ENCODE measurements around the gene MCUR1. TPM values are rescaled to one million over a fixed set of nuclear protein-coding genes. Genes with fewer than 3 reads are reported as not detected.
"Not testable (repeated sequence)": the region's sequence is repeated elsewhere in the genome, so short reads cannot be mapped to it uniquely, and the experiment has no call there.

The MCUR1 gene
- polyA plus RNA-seq, 3 donors = 6.2 to 9.7 (median 7.2) TPM

DNA sequence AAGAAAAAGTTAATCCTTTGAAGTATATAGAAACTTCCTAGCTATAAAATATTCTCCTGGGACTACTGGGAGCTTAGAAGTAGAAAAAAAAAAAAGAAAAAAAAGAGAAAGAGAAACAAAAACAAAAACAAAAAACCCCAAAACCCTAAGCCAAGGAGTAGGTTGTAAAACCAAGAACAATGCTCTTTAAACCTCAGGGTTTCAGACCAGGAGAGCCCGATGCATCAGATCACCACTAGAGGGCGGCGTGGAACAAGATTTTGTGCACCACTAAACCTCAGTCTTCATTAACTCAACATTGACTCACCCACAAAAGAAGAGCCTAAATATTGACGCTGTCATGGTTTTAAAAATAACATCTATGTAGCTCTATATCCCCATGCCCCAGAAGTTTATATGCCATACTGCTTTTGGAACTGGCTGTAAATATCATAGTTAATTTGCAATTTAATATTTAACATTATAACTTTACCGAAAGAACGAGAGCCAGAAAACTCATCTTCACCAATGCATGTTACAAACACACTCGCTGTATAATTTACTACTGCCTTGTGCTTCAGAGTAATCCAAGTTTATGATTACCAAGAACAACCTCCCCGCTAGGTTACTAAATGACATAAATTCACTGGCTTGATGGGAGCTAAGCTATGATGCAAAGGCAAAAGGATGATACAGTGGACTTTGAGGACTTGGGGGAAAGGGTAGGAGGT is 19.2 kb downstream of the MCUR1 start:
- WGBS, 3 donors = 37 to 48% (median 46%) methylated on average over 8 of the region's 8 CpGs
- no peak overlapping the region for H3K27ac ChIP-seq (ENCODE audit: low read depth, low read length)

DNA sequence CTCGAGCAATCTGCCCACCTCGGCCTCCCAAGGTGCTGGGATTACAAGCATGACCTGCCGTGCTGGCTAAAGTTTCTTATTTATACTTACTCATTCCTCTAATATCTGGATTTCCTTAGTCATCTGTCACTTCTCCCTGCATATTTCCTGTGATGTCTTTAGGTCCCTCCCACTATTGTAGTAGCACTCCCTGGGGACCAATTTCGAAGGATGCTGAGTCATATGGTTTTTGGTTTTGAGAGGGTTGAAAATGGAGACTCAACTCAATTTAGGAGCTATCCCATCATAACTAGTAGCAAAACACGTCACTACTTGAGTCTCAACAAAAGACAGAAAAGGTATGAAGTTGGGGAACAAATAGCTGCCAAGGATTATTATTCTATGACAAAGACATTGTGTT is 20.2 kb downstream of the MCUR1 start:
- 57 to 85% (median 60%) methylated on average over 5 of the region's 5 CpGs for WGBS, 3 donors
- no peak overlapping the region for H3K27ac ChIP-seq (ENCODE audit: low read depth, low read length)

DNA sequence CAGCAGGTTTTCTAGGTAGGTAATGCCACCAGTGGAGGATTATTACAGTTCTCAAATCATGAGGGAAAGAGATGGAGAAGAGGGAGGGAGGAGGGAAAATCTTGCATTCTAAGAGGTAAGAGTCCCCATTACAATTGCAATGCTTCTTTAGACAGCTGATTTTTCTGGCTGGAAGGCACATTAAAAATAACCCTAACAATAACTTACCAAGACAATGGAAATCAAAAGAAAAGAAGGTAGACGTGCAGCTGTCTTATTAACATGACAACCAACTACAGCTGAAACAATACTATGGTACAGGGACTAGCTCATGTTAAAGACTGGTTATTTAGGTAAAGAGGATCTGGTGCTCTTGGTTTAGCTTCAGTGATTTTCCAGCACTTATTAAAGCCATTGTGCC is 24.6 kb downstream of the MCUR1 start:
- H3K27ac ChIP-seq (ENCODE audit: low read depth, low read length) = no peak overlapping the region
- 69 to 95% (median 85%) methylated on average over 1 of the region's 1 CpG for WGBS, 3 donors

DNA sequence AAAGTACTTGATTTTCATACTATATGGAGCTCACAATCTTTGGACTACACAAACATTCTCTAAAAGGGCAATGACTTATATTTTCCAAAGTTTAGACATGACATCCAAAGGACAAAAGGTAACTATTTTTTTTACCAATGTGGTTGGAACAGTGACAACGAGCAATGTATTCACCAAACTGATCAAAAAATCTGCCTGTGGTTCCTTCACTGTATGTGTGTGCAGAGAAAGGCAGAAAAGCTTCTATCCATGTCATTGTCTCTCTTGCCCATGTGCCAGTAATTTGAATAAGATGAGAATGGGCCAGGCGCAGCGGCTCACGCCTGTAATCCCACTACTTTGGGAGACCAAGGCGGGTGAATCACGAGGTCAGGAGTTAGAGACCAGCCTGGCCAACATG is 25.5 kb downstream of the MCUR1 start:
- no peak overlapping the region for H3K27ac ChIP-seq (ENCODE audit: low read depth, low read length)
- WGBS, 3 donors = 87 to 98% (median 95%) methylated on average over 6 of the region's 6 CpGs

DNA sequence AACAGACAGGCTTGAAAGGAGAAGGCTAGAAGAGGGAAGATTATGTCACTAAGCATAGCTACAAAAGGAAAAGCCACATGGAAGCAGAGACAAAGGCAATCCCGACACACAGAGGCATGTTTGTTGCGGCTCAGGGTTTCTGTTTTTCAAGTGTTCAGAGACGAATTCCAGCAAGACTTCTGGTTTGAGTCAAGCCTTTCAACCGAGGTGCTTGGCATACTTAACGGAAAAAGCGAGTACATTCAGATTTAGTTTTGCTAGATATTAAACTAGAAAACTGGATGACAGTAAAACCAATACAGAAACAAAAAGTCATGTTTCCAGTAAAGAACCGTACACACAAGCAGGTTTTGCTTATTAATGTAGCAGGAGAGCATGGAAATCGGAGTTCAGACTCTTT is 27.2 kb downstream of the MCUR1 start:
- no peak overlapping the region for H3K27ac ChIP-seq (ENCODE audit: low read depth, low read length)
- 51 to 62% (median 53%) methylated on average over 8 of the region's 8 CpGs for WGBS, 3 donors

DNA sequence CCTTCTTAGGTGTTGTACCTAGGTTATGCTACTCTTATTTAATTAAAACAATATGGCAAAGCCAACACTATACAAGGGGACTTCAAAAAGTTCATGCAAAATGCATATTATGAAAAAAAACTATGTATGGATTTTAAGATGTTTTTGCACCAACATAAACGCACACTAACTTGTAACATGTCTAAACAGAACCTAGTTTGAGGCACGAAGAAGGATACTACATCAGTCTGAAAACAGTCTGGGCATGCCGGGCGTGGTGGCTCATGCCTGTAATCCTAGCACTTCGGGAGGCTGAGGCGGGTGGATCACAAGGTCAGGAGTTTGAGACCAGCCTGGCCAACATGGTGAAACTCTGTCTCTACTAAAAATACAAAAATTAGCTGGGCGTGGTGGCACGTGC is 34.2 kb downstream of the MCUR1 start:
- H3K27ac ChIP-seq (ENCODE audit: low read depth, low read length) = not testable (repeated sequence)
- 93 to 97% (median 95%) methylated on average over 8 of the region's 8 CpGs for WGBS, 3 donors

DNA sequence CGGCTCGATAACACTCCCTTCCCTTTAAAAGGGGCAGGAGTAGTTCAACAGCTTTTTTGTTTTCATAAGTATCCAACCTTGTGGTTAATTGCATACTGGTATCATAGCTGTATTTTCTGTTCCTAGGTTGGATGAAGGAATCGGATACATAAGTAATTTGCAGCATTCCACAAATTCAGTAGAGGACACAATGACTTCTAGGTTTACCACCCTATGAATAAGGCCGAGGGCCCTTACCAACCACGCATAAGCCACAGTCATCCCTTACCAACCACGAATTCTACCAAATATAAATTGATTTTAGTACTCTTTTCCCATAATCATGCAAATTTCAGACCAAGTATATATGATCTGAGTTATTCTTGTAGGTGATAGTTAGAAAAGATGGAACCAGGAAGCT is 36.3 kb downstream of the MCUR1 start:
- WGBS, 3 donors = 90 to 96% (median 93%) methylated on average over 6 of the region's 6 CpGs
- no peak overlapping the region for H3K27ac ChIP-seq (ENCODE audit: low read depth, low read length)

DNA sequence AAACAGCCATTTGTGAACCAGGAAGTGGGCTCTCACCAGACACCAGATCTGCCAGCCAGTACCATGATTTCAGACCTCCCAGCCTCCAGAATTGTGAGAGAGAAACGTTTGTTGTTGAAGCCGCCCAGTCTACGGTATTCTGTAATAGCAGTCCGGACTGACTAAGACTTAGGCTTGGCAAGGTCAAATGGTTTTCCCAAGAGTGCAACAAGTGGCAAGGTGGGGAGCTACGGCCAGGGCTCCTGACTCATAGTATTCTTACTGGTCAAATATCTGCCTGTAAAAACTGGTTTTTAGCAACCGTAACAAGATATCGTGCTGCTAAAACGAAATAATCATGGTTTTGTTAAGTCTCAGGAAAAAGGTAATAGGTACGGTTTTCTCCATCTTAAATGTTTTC is 37.8 kb downstream of the MCUR1 start:
- 81 to 93% (median 87%) methylated on average over 9 of the region's 9 CpGs for WGBS, 3 donors
- H3K27ac ChIP-seq (ENCODE audit: low read depth, low read length) = no peak overlapping the region

DNA sequence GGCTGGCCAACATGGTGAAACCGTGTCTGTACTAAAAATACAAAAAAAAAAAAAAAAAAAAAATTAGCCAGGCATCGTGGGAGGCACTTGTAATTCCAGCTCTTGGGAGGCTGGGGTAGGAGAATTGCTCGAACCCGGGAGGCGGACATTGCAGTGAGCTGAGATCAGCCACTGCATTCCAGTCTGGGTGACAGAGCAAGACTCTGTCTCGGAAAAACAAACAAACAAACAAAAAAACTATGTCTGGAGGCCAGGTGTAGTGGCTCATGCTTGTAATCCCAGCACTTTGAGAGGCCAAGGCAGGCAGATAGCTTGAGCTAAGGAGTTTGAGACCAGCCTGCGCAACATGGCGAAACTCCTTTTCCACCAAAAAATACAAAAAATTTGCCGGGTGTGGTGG is 38.9 kb downstream of the MCUR1 start:
- H3K27ac ChIP-seq (ENCODE audit: low read depth, low read length) = not testable (repeated sequence)
- WGBS, 3 donors = 86 to 89% (median 89%) methylated on average over 9 of the region's 9 CpGs

DNA sequence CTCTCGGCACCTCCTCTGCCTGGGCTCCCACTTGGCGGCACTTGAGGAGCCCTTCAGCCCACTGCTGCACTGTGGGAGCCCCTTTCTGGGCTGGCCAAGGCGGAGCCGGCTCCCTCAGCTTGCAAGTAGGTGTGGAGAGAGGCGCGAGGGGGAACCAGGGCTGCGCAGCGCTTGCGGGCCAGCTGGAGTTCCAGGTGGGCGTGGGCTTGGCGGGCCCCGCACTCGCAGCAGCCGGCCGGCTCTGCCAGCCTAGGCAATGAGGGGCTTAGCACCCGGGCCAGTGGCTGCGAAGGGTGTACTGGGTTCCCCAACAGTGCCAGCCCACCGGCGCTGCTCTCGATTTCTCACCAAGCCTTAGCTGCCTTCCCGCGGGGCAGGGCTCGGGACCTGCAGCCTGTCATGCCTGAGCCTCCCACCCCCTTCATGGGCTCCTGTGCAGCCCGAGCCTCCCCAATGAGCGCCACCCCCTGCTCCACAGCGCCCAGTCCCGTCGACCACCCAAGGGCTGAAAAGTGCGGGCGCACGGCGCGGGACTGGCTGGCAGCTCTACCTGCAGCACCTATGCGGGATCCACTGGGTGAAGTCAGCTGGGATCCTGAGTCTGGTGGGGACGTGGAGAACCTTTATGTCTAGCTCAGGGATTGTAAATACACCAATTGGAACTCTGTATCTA is 41.9 kb downstream of the MCUR1 start:
- 96 to 97% (median 97%) methylated on average over 23 to 35 of the region's 35 CpGs for WGBS, 3 donors
- not testable (repeated sequence) for H3K27ac ChIP-seq (ENCODE audit: low read depth, low read length)

DNA sequence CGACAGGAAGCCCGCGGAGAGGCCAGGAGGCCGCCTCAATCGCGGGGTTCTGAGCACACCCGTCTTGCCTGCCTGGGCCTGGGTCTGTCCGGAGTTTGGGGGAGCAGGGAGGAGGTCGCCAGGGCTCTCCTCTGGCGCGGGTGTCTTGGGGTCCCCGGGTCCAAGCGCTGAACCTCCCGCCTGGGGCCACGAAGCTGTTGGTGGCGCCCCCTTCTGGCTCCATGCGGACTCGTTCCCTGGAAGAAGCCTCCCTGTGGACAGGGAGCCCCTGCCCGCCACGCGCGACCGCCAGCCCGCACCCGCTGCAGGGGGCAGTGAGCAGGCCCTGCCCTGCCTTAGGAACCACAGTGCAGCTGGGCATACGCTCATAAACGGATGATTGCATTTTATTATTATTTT is 44.7 kb downstream of the MCUR1 start:
- H3K27ac ChIP-seq (ENCODE audit: low read depth, low read length) = no peak overlapping the region
- 86 to 91% (median 87%) methylated on average over 23 to 27 of the region's 27 CpGs for WGBS, 3 donors

DNA sequence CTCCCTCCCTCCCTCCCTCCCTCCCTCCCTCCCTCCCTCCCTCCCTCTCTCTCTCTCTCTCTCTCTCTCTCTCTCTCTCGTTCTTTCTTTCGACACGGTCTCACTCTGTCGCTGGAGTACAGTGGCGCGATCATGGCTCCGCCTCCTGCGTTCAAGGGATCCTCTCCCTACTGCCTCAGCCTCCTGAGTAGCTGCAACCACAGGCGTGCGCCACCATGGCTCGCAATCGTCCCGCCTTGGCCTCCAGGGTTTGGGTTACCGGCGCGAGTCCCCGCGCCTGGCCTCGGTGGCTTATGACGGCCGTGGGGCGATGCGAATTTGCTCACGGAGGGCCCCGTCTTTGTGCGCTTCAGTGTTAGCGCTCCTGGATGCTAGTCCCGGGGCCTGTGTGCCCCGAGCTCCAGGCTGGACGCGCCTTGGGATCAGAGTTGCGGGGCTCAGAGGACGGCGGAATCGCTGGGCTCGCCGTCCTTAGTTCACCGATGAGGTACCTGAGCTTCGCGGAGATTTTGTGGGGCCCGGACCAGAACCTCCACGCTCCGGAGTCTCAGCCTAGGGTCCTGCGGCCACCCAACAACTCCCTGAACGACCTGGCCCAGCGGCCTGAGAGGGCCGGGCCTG is 45.2 kb downstream of the MCUR1 start:
- 93 to 97% (median 96%) methylated on average over 39 to 47 of the region's 47 CpGs for WGBS, 3 donors
- no peak overlapping the region for H3K27ac ChIP-seq (ENCODE audit: low read depth, low read length)

DNA sequence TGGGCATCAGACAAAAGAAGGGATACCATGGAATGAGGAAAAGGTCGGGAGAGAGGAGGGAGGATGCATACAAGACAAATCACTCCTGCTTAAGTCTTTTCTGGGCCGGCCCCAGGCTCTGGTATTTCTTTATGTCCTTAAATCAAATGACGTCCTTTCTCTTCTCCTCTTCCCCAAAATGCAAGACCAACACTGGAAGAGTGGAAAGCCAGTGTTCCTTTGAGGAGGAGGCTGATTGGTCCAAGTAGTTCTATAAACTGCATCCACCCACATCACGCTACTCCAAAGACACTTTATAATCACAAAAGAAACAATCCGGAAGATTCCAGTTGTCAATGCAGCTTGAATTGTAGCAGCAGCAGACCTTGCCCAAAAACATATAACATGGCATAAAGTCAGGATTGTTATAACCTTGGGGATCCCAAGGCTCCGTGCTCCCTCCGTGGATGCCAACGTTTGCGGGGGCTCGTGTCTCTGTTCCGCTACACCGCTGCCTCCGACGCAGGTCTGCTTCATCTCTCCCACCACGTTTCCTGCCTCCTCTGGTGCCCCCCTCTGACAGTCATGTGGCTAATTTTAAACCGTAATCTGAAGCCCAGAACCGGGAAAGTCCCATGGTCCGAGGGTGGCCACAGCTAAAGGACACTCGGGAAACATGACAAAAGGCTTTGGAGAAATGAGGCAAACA is 47.1 kb downstream of the MCUR1 start:
- WGBS, 3 donors = 12 to 22% (median 13%) methylated on average over 19 of the region's 19 CpGs
- no peak overlapping the region for H3K27ac ChIP-seq (ENCODE audit: low read depth, low read length)

DNA sequence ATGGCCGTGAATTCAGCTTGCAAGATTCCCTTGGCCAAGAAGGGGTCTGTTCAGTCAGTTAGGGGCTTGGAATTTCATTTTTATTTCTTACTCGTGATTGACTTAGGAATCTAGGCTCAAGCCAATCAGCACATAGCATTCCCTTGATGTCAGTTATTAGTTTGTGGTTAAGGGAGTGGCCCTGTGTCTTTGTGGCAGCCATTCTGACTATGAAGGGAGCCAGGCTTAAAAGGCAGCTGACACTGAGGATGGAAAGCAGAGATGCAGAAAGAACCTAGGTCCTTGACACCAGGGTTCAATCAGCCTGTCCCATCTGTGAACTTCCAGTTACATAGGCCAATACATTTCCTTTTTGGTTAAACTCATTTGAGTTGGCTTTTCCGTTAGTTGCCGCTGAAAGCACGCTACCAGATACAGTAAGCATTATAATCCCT is 48.1 kb downstream of the MCUR1 start:
- 53 to 74% (median 61%) methylated on average over 5 of the region's 5 CpGs for WGBS, 3 donors
- H3K27ac ChIP-seq (ENCODE audit: low read depth, low read length) = no peak overlapping the region

DNA sequence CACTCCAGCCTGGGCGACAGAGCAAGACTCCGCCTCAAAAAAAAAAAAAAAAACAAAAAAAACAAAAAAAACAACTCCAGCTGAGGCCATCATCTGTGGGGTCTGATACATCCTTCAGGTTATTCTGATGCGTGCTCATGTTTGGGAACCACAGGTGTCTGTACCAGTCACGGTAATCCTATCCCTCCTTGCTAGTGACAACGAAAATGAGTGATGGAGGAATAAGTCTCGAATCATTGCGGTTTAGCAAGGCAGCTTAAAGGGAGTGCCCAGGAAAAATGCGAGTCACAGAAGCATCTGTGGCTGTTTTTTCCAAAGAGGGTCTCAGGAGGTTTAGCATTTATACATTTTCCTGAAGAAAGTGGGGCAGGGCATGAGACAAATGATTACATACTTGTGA is 48.8 kb downstream of the MCUR1 start:
- no peak overlapping the region for H3K27ac ChIP-seq (ENCODE audit: low read depth, low read length)
- 69 to 83% (median 80%) methylated on average over 6 to 8 of the region's 8 CpGs for WGBS, 3 donors

DNA sequence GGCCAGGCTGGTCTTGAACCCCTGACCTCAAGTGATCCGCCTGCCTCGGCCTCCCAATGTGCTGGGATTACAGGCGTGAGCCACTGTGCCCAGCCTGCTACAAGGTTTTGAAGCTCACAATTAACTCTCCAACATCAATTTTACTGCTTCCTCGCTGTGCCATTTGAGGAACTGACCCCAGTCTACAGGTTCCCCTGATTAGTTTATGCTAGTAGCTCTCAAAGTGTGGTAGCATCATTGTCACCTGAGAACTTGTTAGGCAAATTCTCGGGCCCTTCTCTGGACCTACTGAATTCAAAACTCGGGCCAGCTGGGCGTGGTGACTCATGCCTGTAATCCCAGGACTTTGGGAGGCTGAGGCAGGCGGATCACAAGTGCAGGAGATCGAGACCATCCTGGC is 49.4 kb downstream of the MCUR1 start:
- H3K27ac ChIP-seq (ENCODE audit: low read depth, low read length) = no peak overlapping the region
- 85 to 95% (median 93%) methylated on average over 9 of the region's 9 CpGs for WGBS, 3 donors

DNA sequence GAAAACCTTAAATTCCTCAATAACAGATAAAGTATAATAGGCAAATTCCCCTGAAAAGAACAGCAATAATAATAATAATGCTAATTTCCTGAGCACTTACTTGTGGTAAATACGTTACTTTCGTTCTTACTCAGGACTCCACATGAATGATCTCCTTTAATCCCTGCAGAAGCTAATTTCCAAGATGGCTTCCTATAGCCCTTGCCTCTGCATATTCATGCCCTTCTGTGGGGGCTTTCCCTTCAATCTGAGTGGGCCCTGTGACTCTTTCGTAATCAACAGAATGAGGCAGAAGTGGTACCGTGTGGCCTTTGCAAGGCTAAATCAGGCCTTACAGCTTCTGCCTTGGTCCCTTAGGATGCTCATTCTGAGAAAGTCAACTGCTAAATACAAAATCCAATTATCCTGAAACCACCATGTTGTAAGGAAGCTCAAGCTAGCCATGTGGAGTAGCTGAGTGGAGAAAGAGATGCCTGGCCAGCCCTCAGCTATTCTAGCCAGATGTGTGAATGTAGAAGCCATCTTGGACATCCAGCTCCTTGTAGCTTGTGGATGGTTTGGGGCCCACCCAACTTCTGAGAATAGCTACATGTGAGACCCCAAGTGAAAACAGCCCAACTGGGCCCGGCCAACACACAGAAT is 50.5 kb downstream of the MCUR1 start:
- 65 to 95% (median 77%) methylated on average over 5 of the region's 5 CpGs for WGBS, 3 donors
- H3K27ac ChIP-seq (ENCODE audit: low read depth, low read length) = no peak overlapping the region

DNA sequence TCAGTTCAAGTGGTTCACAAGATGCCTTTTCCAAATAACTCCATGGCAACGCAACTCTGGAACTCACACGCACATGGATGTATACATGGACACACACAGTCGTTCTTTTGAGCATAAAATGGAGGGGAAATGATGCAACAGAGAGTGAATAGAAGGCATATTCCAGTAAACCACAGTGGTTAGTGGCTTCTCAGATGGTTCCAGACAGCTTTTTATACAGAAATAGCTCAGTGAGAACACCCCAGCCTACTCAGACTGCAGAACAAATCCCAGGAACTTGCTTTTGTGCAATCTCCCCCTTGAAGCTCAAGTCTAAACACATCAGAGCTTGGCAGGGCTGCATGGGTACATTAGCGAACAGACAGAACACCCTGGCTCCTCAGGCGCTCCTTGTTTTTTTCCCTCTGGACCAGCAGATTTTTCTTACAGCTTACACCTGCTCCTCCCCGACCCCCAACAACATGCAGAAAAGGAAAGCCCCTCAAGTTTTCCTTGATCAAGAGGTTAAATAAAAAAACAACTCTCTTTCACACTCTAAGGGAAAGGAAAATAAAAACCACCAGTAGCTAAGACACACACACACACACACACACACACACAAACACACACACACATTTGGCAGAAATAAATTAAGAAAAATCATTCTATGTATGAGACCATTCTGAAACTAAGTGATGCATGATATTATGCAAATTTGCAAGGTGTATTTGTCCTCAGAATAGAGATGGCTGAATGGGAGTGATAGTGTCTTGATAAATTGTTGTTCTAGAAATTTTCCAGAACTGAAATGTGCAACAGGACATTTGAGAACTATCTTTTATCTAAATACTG is 51.5 kb downstream of the MCUR1 start:
- 39 to 72% (median 44%) methylated on average over 6 of the region's 6 CpGs for WGBS, 3 donors
- H3K27ac ChIP-seq (ENCODE audit: low read depth, low read length) = no peak overlapping the region

Measured in adipose tissue (tissue), 3 donors.